T follicular helper cell (primary cell): ENCODE measurements around the gene TXNRD3.

Experiments used
- DNase-seq: peaks from one replicate; pipeline ENCODE4 v3.0.0-alpha.2; 2020; ENCODE audit warnings: low read depth

The TXNRD3 gene

GRCh38 chr3:126672340-126672739 is 17.4 kb upstream of the TXNRD3 start:
- no peak for DNase-seq

GRCh38 chr3:126671521-126671920 is 16.6 kb upstream of the TXNRD3 start:
- no peak for DNase-seq

GRCh38 chr3:126668450-126669401 is 13.8 kb upstream of the TXNRD3 start:
- DNase-seq, result no peak

DNA sequence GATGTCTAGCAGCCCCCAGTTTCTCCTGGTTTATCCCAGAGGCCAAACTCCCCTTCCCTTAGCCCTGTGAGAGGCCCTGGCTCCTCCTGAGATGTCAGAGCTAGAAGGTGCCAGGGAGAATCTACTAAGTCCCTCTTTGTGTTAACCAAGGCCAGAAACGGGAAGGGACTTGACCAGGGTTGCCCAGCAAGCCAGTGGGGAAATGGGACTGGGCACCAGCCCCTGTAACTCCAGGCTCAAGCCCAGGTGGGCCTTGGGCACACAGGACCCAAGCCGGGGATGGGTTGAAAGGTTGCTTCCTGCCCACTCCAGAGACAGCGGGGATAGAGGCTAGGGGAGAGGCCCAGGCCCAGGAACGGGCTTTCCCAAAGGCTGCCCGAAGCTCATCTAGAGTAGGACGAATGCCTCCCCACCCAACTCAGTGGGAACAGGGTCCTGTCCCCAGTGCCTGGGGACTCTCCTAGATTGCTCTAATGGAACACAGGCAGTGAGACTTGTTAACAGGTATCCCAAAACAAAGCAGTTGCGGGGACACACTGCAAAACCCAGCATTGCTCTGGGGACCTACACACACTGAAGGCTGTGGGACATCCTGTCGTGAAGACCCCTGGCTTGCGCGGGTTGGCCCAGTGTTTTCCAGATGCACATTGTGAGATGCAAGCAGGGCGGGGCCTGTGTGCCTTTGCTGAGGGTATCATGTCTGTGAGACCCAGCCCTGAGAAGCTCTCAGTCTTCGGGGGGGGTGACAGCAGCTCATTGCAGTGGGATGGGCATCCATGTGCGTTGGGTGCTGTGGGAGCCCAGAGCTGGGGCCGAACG is 12.9 kb upstream of the TXNRD3 start:
- no peak for DNase-seq

DNA sequence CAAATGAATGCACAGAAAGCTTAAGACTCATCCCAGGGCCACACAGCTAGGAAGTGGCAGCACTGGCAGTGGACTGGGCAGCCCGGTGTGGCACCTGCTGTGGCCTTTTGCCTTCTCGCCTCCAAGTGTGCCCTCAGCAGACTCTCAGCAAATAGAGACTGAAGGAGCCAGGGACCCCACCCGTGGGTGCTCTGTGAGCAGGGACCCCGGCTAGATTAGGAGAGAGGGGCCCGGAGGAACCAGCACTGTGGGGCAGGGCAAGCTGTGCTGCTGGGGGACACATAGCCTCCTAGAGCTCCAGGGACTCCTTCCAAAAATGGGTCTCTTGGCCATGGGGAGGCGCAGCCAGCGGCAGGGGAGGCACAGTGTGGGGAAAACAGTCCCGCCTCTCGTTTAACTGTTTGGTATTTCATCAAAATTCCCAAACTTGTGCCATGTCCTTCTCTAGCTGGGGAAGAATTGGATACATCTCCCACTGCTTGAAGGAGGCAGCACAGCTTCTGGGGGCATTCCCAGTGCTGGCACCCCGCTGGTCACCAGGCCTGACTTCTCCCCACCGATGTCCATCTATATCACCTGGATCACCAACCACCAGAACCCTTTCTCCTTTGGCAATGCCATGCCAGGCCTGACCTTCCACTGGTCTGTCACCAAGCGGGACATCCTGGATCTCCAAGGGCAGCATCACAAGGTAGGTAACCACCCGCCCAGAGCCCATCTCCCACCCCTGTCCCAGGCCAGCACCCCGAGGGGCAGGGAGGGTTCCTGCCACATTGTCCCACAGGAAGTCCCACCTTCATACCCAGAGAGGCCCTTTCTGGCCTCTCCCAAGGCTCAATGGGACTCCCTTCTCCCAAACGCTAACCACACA is 12.0 kb upstream of the TXNRD3 start:
- DNase-seq, result no peak

DNA sequence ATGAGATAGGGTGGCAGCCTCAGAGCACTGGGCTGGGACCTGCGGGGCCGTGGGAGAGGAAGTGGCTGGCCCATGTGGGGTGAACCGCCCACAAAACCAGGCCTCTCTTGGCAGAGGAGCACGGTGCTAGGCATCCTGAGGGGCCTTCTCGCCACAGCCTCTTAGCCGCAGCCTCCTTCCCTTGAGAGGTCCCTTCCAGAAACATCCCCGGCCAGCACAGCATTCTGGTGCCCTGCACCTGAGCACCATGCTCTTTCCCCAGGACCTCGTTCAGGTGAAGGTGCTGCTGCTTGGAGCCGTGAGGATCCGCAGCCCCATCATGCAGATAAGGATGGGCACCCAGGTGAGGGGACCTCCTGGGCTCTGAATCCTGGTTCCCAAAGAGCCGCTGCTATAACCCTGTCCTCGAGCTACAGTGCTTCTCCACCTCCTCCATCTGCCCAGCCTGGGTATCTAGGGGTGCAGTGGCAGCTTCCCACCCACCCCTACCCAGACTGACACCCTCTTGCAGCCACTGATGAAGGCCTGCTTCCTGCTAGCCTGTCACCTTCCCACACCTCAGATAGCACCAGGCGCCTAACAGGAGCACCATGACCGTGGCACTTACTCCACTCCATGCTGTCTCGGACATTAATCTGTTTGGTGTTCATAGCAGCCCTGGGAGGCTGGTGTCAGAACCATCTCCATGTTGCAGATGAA is 11.2 kb upstream of the TXNRD3 start:
- no peak for DNase-seq

- no peak for DNase-seq
Observed at GRCh38 chr3:126665221-126665936, 10.5 kb upstream of the TXNRD3 start.

DNA sequence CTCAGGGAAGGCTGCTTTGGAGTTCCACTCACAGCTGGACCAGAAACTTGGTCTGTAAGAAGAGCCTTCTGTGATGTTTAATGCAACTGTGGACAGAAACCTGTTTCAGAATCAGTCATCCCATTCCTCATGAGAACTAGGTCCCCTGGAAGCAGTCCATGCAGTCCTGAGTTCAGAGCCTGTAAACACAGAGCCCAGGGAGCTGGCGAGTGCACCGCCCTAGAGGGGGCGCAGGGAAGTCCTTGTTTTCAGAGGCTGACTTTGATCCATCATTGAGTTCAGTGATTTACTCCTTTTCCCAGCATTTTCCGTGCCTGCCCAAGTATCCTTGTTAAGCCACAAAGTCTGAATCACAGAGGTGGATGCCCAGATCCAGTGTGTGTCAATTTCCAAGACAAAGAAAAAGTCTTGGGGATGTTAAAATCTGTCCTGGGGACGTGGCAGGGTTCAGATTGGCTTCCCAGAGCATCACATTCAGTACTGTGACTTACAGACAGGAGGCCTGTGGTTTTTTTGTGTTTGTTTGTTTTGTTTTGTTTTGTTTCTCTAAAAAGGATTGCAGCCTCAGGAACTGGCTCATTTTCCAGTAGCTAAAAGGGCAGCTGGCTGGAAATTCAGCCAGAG is 9.8 kb upstream of the TXNRD3 start:
- no peak for DNase-seq

- DNase-seq, result no peak
Observed at GRCh38 chr3:126663750-126664149, 8.8 kb upstream of the TXNRD3 start.

- no peak for DNase-seq
Observed at GRCh38 chr3:126663257-126663656, 8.3 kb upstream of the TXNRD3 start.

GRCh38 chr3:126661532-126662364 is 6.8 kb upstream of the TXNRD3 start:
- DNase-seq, result no peak

- no peak for DNase-seq
Observed at GRCh38 chr3:126659915-126660886, 5.3 kb upstream of the TXNRD3 start.

GRCh38 chr3:126658584-126658983 is 3.7 kb upstream of the TXNRD3 start:
- DNase-seq, result no peak

- DNase-seq, result no peak
Observed at GRCh38 chr3:126657901-126658300, 3.0 kb upstream of the TXNRD3 start.

DNA sequence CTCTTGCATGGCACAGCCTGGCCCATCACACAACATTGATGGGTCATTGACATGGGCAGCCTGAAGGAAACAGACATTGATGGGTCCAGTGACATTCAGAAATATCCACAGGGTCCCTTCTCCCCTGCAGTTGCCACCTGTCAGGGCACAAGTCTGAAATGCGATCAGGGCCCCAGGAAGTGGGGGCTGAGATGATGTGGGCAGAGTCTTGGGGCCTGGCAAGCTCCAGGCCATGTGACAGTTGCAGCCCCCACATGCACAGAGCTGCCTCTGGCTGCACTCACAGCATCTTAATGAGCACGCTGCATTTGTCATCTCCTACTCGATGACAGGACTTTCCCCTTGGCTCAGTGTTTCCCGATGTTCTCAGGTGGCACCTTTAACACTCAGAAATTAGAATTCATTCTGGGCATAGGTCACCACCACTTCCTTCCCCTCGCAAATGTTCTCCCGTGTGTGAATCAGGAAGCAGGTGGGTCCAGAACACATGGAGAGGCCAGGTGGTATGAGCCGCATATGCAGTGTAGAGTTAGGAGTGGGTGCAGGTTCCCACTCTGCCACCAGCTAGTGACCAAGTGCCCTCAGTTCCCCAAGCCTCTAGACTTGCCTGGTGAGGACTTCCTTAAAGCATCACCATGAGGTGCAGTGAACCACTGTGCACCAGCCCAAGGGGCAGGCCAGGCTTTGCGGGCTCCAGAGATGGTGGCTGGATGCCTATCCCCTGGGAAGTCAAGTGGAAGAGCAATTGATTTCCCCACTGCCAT is 1.6 kb upstream of the TXNRD3 start:
- no peak for DNase-seq

- no peak for DNase-seq
Observed at GRCh38 chr3:126655887-126656286, 963 bp upstream of the TXNRD3 start.

GRCh38 chr3:126649556-126650092 is 5.3 kb downstream of the TXNRD3 start:
- no peak for DNase-seq
